ENCODE measurements around the gene VPS37C.

- no peak for TF ChIP-seq CTCF (conservative IDR thresholded peaks at IDR 0.05)
- TF ChIP-seq ZFX (IDR thresholded peaks at IDR 0.05): no peak
These were observed 16.6 kb downstream of the VPS37C start for GRCh38 chr11:61144511-61145179.
